Measurements from ENCODE around the gene OR10G8. TPM values are rescaled to one million over a fixed set of nuclear protein-coding genes. Genes with fewer than 3 reads are reported as not detected.

OR10G8 gene
- total RNA-seq, 1 donor from 2014 or later = not detected

DNA sequence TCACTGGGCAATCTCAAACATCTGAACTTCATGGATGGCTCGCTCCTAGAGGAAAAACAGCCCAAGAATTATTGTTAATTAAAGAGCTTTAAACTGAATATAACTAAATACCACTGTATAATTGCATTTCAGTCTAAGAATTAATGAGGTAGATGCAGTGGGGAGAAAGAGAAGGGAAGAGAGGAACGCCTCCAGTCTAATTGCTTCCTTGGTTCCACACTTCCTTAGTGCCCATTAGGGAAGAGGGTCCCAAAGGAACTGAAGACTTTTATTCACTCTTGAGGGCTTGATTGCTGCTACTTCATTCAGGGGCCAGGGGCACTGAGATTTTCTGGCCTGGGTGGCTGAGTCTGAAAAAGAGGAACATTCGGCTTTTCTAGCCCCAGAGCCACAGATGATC lies 26.4 kb downstream of the OR10G8 start:
- intact Hi-C loops (cut with micrococcal nuclease) = no loop called here
- no peak for DNase-seq
- H3K27me3 Mint-ChIP-seq = peaks cover 2% of the 10 kb centered on the region
- H3K9me3 Mint-ChIP-seq = no peaks in the 10 kb centered on the region
- no peaks in the 10 kb centered on the region for H3K4me1 Mint-ChIP-seq
- CTCF ChIA-PET = no interaction called here
- POLR2A ChIA-PET = no interaction called here
- no peak overlapping the region for H3K27ac Mint-ChIP-seq
- H3K36me3 Mint-ChIP-seq (ENCODE audit: low read depth) = no peaks in the 10 kb centered on the region
- no peak for ATAC-seq (ENCODE audit: low read depth)
- H3K4me3 Mint-ChIP-seq = no peak overlapping the region
- TF ChIP-seq, protein P1, sequence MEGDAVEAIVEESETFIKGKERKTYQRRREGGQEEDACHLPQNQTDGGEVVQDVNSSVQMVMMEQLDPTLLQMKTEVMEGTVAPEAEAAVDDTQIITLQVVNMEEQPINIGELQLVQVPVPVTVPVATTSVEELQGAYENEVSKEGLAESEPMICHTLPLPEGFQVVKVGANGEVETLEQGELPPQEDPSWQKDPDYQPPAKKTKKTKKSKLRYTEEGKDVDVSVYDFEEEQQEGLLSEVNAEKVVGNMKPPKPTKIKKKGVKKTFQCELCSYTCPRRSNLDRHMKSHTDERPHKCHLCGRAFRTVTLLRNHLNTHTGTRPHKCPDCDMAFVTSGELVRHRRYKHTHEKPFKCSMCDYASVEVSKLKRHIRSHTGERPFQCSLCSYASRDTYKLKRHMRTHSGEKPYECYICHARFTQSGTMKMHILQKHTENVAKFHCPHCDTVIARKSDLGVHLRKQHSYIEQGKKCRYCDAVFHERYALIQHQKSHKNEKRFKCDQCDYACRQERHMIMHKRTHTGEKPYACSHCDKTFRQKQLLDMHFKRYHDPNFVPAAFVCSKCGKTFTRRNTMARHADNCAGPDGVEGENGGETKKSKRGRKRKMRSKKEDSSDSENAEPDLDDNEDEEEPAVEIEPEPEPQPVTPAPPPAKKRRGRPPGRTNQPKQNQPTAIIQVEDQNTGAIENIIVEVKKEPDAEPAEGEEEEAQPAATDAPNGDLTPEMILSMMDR (IDR thresholded peaks at IDR 0.05) = no peak

DNA sequence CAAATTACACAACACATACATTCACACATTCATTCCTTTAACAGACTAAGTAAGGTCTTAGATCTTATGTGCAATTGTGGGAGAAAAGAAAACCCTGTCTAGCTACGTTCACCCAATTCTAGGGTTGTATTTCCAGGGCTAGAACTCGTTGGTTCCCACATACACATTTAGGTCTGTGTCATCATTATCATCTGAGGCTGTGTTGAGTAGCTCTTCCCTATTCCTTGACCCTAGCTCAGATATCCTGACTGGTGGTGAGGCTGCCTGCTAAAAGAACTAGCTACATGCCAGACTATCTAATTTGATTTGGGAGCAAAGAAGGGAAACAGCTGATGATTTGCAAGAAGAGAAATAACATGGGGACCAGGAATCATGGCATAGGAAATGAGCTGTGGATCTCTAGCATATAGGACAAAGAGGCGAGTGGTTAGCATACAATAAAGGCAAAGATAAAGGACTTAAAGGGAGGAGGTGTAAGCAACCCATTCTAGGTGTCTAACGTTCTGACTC lies 42.1 kb downstream of the OR10G8 start:
- Mint-ChIP-seq H3K4me1 (peaks cover 17% of the 10 kb centered on the region), H3K27ac (no peak overlapping the region), H3K4me3 (no peak overlapping the region), H3K27me3 (peaks cover 13% of the 10 kb centered on the region), H3K9me3 (no peaks in the 10 kb centered on the region), H3K36me3 (ENCODE audit: low read depth) (no peaks in the 10 kb centered on the region)
- CTCF ChIA-PET = interaction anchor here (0.8 to 4.3 kb wide), 2 partner anchors 126 to 516 kb away, joined by 3 to 49 read pairs; no protein-coding TSS in a partner anchor
- no peak for DNase-seq
- POLR2A ChIA-PET = no interaction called here
- intact Hi-C loops (cut with micrococcal nuclease) = no loop called here
- TF ChIP-seq, protein P1 (IDR thresholded peaks at IDR 0.05) = no peak
- no peak for ATAC-seq (ENCODE audit: low read depth)

DNA sequence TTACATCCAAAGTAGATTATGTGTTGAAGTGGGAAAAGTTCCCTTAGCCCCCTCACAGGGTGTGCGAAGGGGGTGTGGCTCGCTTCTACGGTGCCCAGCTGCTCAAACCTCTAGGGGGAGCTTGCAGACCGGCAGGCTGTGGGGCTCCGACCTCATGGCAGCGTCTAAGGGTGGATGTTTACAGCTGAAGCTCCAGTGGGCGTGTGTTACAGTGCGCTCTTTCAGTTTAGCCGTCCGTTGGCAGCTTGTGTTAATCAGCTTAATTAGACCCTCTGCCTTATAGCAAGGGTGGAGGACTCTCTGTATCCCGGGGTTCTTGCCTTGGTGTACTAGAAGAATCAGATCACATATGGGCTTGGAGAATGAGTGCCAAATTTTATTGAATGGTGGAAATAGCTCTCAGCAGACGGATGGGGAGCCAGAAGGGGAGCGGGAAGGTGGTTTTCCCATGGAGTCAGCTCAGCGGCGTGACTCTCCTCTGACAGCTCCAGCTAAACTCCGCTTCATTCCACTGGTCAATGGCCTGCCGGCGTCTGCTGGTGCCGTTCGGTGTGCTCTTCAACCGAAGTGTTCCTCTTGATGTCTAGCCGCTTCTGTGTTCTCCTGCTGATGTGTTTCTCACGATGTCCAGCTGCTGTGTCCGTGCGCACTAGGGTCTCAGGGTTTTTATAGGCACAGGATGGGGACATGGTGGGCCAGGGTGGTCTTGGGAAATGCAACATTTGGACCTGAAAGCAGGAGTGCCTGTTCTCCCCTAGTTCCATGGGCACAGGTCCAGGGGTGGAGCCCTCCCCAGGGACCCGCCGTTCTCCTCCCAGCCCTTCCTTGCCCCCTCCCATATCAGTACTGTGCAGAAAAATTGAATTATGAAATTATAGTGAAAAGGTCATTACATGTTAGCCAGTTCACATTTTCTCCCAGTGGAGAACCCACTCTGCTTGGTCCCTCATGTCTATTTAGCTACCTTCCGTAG lies 43.1 kb downstream of the OR10G8 start:
- Mint-ChIP-seq H3K36me3 (ENCODE audit: low read depth) (no peaks in the 10 kb centered on the region), H3K27me3 (peaks cover 9% of the 10 kb centered on the region), H3K9me3 (no peaks in the 10 kb centered on the region), H3K27ac (no peak overlapping the region), H3K4me3 (peak overlapping the region; percentile 9), H3K4me1 (peaks cover 17% of the 10 kb centered on the region)
- TF ChIP-seq, protein P1 (IDR thresholded peaks at IDR 0.05) = no peak
- ATAC-seq (ENCODE audit: low read depth) (peak; percentile 81), DNase-seq (no peak)
- CTCF ChIA-PET = interaction anchor here (0.7 to 4.3 kb wide), 3 partner anchors 10 to 515 kb away, joined by 3 to 49 read pairs (median 3); no protein-coding TSS in a partner anchor
- POLR2A ChIA-PET = no interaction called here
- intact Hi-C loops (cut with micrococcal nuclease) = loop anchor here (2.0 to 10.0 kb wide), 3 partner anchors 39 to 767 kb away; partner anchors contain the start of gene ESAM

DNA sequence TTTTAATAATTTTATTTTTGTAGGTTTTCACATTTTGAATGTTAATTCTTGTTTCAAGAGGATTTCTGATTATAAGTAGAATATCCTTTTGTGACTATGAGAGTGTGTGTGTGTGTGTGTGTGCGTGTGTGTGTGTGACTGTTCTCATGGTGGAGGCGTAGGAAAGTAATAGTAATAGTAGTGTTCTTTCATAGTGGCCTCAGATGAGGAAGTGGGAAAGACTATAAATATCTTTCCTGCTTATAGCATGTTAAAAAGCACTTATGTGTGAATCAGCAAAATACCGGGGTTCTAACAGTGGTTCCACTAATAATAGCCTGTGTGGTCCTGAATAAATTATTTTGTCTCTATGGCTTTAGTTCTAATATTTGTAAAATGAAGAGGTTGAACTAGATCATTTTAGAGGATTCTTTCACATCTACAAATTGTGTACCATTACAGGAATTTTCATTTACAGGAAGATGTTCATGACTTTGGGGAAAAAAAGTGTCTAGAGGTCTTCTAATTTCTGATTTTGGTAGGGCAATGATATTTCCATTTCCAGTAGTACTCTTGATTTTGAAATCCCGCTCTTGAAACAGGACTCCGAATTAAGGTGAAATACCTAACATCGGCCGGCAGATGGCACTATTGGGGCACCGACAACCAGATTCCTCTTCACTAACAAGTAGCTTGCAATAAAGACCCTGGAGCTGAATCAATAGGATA lies 44.5 kb downstream of the OR10G8 start:
- CTCF ChIA-PET = interaction anchor here (0.8 to 4.3 kb wide), 17 partner anchors 9 to 539 kb away, joined by 3 to 49 read pairs (median 4); no protein-coding TSS in a partner anchor
- Mint-ChIP-seq H3K27me3 (peaks cover 9% of the 10 kb centered on the region), H3K4me1 (peaks cover 17% of the 10 kb centered on the region), H3K9me3 (no peaks in the 10 kb centered on the region), H3K27ac (peak overlapping the region; percentile 27), H3K4me3 (peak overlapping the region; percentile 24), H3K36me3 (ENCODE audit: low read depth) (no peaks in the 10 kb centered on the region)
- peak; percentile 56 for ATAC-seq (ENCODE audit: low read depth)
- TF ChIP-seq, protein P1 (IDR thresholded peaks at IDR 0.05) = peak; percentile 38
- POLR2A ChIA-PET = no interaction called here
- intact Hi-C loops (cut with micrococcal nuclease) = loop anchor here (1.0 to 10.0 kb wide), 7 partner anchors 38 to 766 kb away; partner anchors contain the start of gene ESAM
- DNase-seq = peak; percentile 37
